GM23338 (cell line): ENCODE results near the gene KPNA5. TPM values are rescaled to one million over a fixed set of nuclear protein-coding genes. Genes with fewer than 3 reads are reported as not detected.
"Not testable (repeated sequence)": the region's sequence is repeated elsewhere in the genome, so short reads cannot be mapped to it uniquely, and the experiment has no call there.

Source experiments
- ATAC-seq: fragments of 200-7000 bp; cut with Tn5 transposase; 3 replicates; pipeline ENCODE4 v1.9.1; 2020
- DNase-seq: peaks from one replicate; pipeline ENCODE4 v3.0.0-alpha.2; 2015; ENCODE audit warnings: low spot score
- H2AFZ ChIP-seq: fragments of 200-600 bp; sonication (generic); 2 replicates; pipeline ENCODE4 v1.8.0; 2016; ENCODE audit warnings: antibody characterized with exemption, mild to moderate bottlenecking, moderate library complexity
- H3F3A ChIP-seq: fragments of 200-600 bp; sonication (generic); replicated peaks from 2 replicates; pipeline ENCODE4 v1.8.0; 2017; ENCODE audit warnings: antibody characterized with exemption, mixed run types, low read depth
- H3K27ac ChIP-seq: fragments of 200-600 bp; sonication (generic); 2 replicates; pipeline ENCODE4 v1.6.1; 2016; ENCODE audit warnings: low read depth
- H3K27me3 ChIP-seq: fragments of 200-600 bp; sonication (generic); 2 replicates; pipeline ENCODE4 v1.8.0; 2016; ENCODE audit warnings: mild to moderate bottlenecking, mixed run types, moderate library complexity; ENCODE audit not compliant: insufficient read depth
- H3K36me3 ChIP-seq: fragments of 200-600 bp; sonication (generic); 2 replicates; pipeline ENCODE4 v1.8.0; 2016; ENCODE audit warnings: mild to moderate bottlenecking; ENCODE audit not compliant: insufficient read depth
- H3K4me1 ChIP-seq: fragments of 200-600 bp; sonication (generic); 2 replicates; pipeline ENCODE4 v1.8.0; 2016; ENCODE audit warnings: mild to moderate bottlenecking, moderate library complexity; ENCODE audit not compliant: insufficient read depth
- H3K4me2 ChIP-seq: fragments of 200-600 bp; sonication (generic); 2 replicates; pipeline ENCODE4 v1.7.1; 2017; ENCODE audit warnings: mixed run types
- H3K4me3 ChIP-seq: fragments of 200-600 bp; sonication (generic); 2 replicates; pipeline ENCODE4 v1.6.1; 2016; ENCODE audit warnings: mixed run types
- H3K79me2 ChIP-seq: fragments of 200-600 bp; sonication (generic); replicated peaks from 2 replicates; pipeline ENCODE4 v1.8.0; 2017; ENCODE audit warnings: mild to moderate bottlenecking; ENCODE audit not compliant: insufficient read depth
- H3K9me2 ChIP-seq: fragments of 200-600 bp; sonication (generic); 2 replicates; pipeline ENCODE4 v1.8.0; 2017; ENCODE audit not compliant: insufficient read depth
- H4K20me1 ChIP-seq: fragments of 200-600 bp; sonication (generic); replicated peaks from 2 replicates; pipeline ENCODE4 v1.8.0; 2017; ENCODE audit warnings: mild to moderate bottlenecking; ENCODE audit not compliant: insufficient read depth
- H3K27ac Mint-ChIP-seq: 2 replicates; pipeline ENCODE4 v1.8.0; 2020; ENCODE audit warnings: inconsistent platforms, mild to moderate bottlenecking, moderate library complexity, mixed read lengths
- H3K27me3 Mint-ChIP-seq: 3 replicates; pipeline ENCODE4 v1.8.0; 2022; ENCODE audit warnings: low read depth, mild to moderate bottlenecking, moderate library complexity, mixed read lengths, inconsistent platforms; ENCODE audit not compliant: insufficient read depth, poor library complexity
- H3K36me3 Mint-ChIP-seq: 3 replicates; pipeline ENCODE4 v1.8.0; 2021; ENCODE audit warnings: low read depth, mild to moderate bottlenecking, inconsistent platforms, moderate library complexity, mixed read lengths
- H3K4me1 Mint-ChIP-seq: 3 replicates; pipeline ENCODE4 v1.8.0; 2020; ENCODE audit warnings: mild to moderate bottlenecking, inconsistent platforms, mixed read lengths
- H3K4me3 Mint-ChIP-seq: 3 replicates; pipeline ENCODE4 v1.8.0; 2021; ENCODE audit warnings: moderate library complexity, mild to moderate bottlenecking, inconsistent platforms, mixed read lengths
- H3K9me3 Mint-ChIP-seq: 3 replicates; pipeline ENCODE4 v1.8.0; 2020; ENCODE audit warnings: moderate library complexity, mild to moderate bottlenecking, inconsistent platforms, mixed read lengths
- EZH2 ChIP-seq: fragments of 200-600 bp; sonication (generic); IDR thresholded peaks from one replicate; pipeline ENCODE4 v1.8.0; 2017; ENCODE audit warnings: antibody characterized with exemption, mild to moderate bottlenecking, low read depth; ENCODE audit not compliant: unreplicated experiment
- POLR2AphosphoS5 ChIP-seq: IDR thresholded peaks from 2 replicates; pipeline ENCODE4 v1.6.1; 2016; ENCODE audit warnings: antibody characterized with exemption, low read depth
- ZNF462 ChIP-seq: fragments of 250-450 bp; sonication (Bioruptor Pico); IDR thresholded peaks from 2 replicates; pipeline ENCODE4 v1.5.0; 2020; ENCODE audit warnings: mild to moderate bottlenecking, moderate library complexity
- polyA plus RNA-seq: library from polyadenylated mRNA; unstranded; fragments of >200 nt; fragmentation: Nextera tagmentation; extraction: Ambion mirVana; gene quantifications from 2 replicates; pipeline ENCODE4 v1.2.1, GENCODE V29; 2016
- total RNA-seq: library from RNA; depleted of rRNA; stranded (reverse); fragments of >200 nt; shearing (Covaris generic); gene quantifications from 2 replicates; pipeline ENCODE4 v1.2.3, GENCODE V29; 2014

The KPNA5 gene
- total and polyA plus RNA-seq, 2 experiments from 2014 or later = 6.9 to 16.3 TPM

DNA sequence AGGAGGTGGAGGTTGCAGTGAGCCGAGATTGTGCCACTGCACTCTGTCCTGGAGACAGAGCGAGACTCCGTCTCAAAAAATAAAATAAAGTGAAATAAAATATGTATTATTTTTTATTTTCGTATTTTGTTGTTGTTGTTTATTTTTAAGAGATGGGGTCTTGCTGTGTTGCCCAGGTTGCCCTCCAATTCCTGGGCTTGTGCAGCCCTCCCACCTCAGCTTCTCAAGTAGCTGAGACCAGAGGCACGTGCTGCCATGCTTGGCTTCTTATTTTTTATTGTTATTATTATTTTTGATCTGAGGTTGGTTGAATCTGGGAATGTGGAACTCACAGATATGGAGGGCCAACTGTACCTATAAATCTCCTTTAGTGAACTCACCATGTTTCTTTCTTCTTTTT, 10.1 kb downstream of the KPNA5 start (continued):
- TF ChIP-seq ZNF462 = no peak
- TF ChIP-seq EZH2 = no peak
- no peak for TF ChIP-seq POLR2AphosphoS5

DNA sequence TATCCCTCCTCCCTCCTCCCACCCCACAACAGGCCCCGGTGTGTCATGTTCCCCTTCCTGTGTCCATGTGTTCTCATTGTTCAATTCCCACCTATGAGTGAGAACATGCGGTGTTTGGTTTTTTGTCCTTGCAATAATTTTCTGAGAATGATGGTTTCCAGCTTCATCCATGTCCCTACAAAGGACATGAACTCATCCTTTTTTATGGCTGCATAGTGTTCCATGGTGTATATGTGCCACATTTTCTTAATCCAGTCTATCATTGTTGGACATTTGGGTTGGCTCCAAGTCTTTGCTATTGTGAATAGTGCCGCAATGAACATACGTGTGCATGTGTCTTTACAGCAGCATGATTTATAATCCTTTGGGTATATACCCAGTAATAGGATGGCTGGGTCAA, 11.9 kb downstream of the KPNA5 start:
- not testable (repeated sequence) for H3K4me3 ChIP-seq, H3K4me3 Mint-ChIP-seq, H3K27ac Mint-ChIP-seq, H3K27ac ChIP-seq, H3K4me1 ChIP-seq, H3K4me2 ChIP-seq, H3K27me3 Mint-ChIP-seq, H3K9me2 ChIP-seq, H3K9me3 Mint-ChIP-seq, H2AFZ ChIP-seq, DNase-seq, H3K27me3 ChIP-seq, H3F3A ChIP-seq, H3K4me1 Mint-ChIP-seq, ATAC-seq
- H4K20me1 ChIP-seq = peaks cover 12% of the 10 kb centered on the region
- H3K36me3 Mint-ChIP-seq = peaks cover 27% of the 10 kb centered on the region
- H3K36me3 ChIP-seq = peaks cover 15% of the 10 kb centered on the region; the same call in 1 of the 2 replicates
- H3K79me2 ChIP-seq = peaks cover 81% of the 10 kb centered on the region

DNA sequence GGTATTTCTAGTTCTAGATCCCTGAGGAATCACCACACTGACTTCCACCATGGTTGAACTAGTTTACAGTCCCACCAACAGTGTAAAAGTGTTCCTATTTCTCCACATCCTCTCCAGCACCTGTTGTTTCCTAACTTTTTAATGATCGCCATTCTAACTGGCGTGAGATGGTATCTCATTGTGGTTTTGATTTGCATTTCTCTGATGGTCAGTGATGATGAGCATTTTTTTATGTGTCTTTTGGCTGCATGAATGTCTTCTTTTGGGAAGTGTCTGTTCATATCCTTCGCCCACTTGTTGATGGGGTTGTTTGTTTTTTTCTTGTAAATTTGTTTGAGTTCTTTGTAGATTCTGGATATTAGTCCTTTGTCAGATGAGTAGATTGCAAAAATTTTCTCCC, 12.3 kb downstream of the KPNA5 start:
- H3K27ac Mint-ChIP-seq, H3K4me1 ChIP-seq, H3K27ac ChIP-seq, H3K9me2 ChIP-seq, H3K4me3 ChIP-seq, ATAC-seq, H3K27me3 Mint-ChIP-seq, DNase-seq, H3F3A ChIP-seq, H3K27me3 ChIP-seq, H3K4me2 ChIP-seq, H3K4me3 Mint-ChIP-seq, H3K4me1 Mint-ChIP-seq, H3K9me3 Mint-ChIP-seq, H2AFZ ChIP-seq: not testable (repeated sequence)
- peaks cover 30% of the 10 kb centered on the region for H3K36me3 Mint-ChIP-seq
- H3K79me2 ChIP-seq = peaks cover 77% of the 10 kb centered on the region
- H4K20me1 ChIP-seq = peaks cover 10% of the 10 kb centered on the region
- H3K36me3 ChIP-seq = peaks cover 15% of the 10 kb centered on the region; the same call in 1 of the 2 replicates
